Sigmoid colon (tissue), 4 donors: Measurements from ENCODE around the gene GTSE1.

Experiments used
- CTCF ChIP-seq, 4 experiments: fragments of 450-650 bp in 3 of 4; fragments of 200-600 bp in 1 of 4; IDR thresholded peaks; one replicate each; pipeline ENCODE4 v1.5.1; 2016 to 2019; ENCODE audit warnings: antibody characterized with exemption in 4 of 4, mild to moderate bottlenecking in 3 of 4, moderate library complexity in 2 of 4
- POLR2A ChIP-seq, 2 donors: fragments of 450-650 bp; IDR thresholded peaks; one replicate each; pipeline ENCODE4 v1.6.1; 2016; ENCODE audit warnings: antibody characterized with exemption in 2 of 2, mild to moderate bottlenecking in 2 of 2, moderate library complexity in 2 of 2
- POLR2AphosphoS5 ChIP-seq, 4 donors: sonication (generic); formaldehyde crosslinking; IDR thresholded peaks; one replicate each; pipeline ENCODE4 v1.6.1; 2017; ENCODE audit warnings: antibody characterized with exemption in 4 of 4

GRCh38 chr22:46378426-46379065 is 81.9 kb downstream of the GTSE1 start:
- TF ChIP-seq CTCF (IDR thresholded peaks at IDR 0.05) (no peak), POLR2A (IDR thresholded peaks at IDR 0.05) (no peak), POLR2AphosphoS5 (IDR thresholded peaks at IDR 0.05) (no peak)
